ENCODE data around the gene CD2. TPM values are rescaled to one million over a fixed set of nuclear protein-coding genes. Genes with fewer than 3 reads are reported as not detected.

Gene CD2
- total RNA-seq, 2 donors from 2014 or later = 232 to 298 TPM

GRCh38 chr1:116766616-116767469 is 12.6 kb downstream of the CD2 start:
- peaks cover 45 to 64% of the 10 kb centered on the region in 2 donors for H3K36me3 Mint-ChIP-seq (ENCODE audit: insufficient read depth in 2 of 2)
- H3K4me3 Mint-ChIP-seq = peak overlapping the region; percentile 98 to 99
- DNase-seq (peak; percentile 63 to 67), ATAC-seq (replicated peaks in 1 of 2) (peak; percentile 8 to 25)
- H3K27ac Mint-ChIP-seq = peak overlapping the region; percentile 99
- H3K9me3 Mint-ChIP-seq = no peaks in the 10 kb centered on the region
- H3K27me3 Mint-ChIP-seq (ENCODE audit: low read depth) = no peaks in the 10 kb centered on the region
- peaks cover 100% of the 10 kb centered on the region for H3K4me1 Mint-ChIP-seq (ENCODE audit: low read depth)

GRCh38 chr1:116767782-116768382 is 13.7 kb downstream of the CD2 start:
- H3K4me3 Mint-ChIP-seq = peak overlapping the region; percentile 98 to 99
- peaks cover 100% of the 10 kb centered on the region for H3K4me1 Mint-ChIP-seq (ENCODE audit: low read depth)
- H3K9me3 Mint-ChIP-seq = no peaks in the 10 kb centered on the region
- peaks cover 40 to 57% of the 10 kb centered on the region in 2 donors for H3K36me3 Mint-ChIP-seq (ENCODE audit: insufficient read depth in 2 of 2)
- peak in 1 of 2 donors; percentile 26 for DNase-seq
- peak overlapping the region; percentile 99 for H3K27ac Mint-ChIP-seq
- no peaks in the 10 kb centered on the region for H3K27me3 Mint-ChIP-seq (ENCODE audit: low read depth)
- ATAC-seq (replicated peaks in 1 of 2) = no peak

- H3K36me3 Mint-ChIP-seq (ENCODE audit: insufficient read depth in 2 of 2) = peaks cover 37 to 58% of the 10 kb centered on the region in 2 donors
- H3K4me1 Mint-ChIP-seq (ENCODE audit: low read depth) = peaks cover 100% of the 10 kb centered on the region
- H3K9me3 Mint-ChIP-seq = no peaks in the 10 kb centered on the region
- H3K27me3 Mint-ChIP-seq (ENCODE audit: low read depth) = no peaks in the 10 kb centered on the region
- ATAC-seq (replicated peaks in 1 of 2) (no peak), DNase-seq (no peak)
- H3K27ac Mint-ChIP-seq = peak overlapping the region; percentile 99
- peak overlapping the region; percentile 98 to 99 for H3K4me3 Mint-ChIP-seq
These were observed 14.3 kb downstream of the CD2 start for GRCh38 chr1:116768416-116769103.

- peak overlapping the region; percentile 99 for H3K27ac Mint-ChIP-seq
- H3K9me3 Mint-ChIP-seq = no peaks in the 10 kb centered on the region
- H3K36me3 Mint-ChIP-seq (ENCODE audit: insufficient read depth in 2 of 2) = peaks cover 34 to 57% of the 10 kb centered on the region in 2 donors
- no peaks in the 10 kb centered on the region for H3K27me3 Mint-ChIP-seq (ENCODE audit: low read depth)
- ATAC-seq (replicated peaks in 1 of 2) = peak; percentile 37 to 38
- H3K4me3 Mint-ChIP-seq = peak overlapping the region; percentile 98 to 99
- DNase-seq = peak; percentile 69 to 70
- H3K4me1 Mint-ChIP-seq (ENCODE audit: low read depth) = peaks cover 97% of the 10 kb centered on the region
These were observed 14.8 kb downstream of the CD2 start for GRCh38 chr1:116769104-116769452.

- Mint-ChIP-seq H3K4me3 (peak overlapping the region; percentile 98 to 99), H3K36me3 (ENCODE audit: insufficient read depth in 2 of 2) (peaks cover 32 to 62% of the 10 kb centered on the region in 2 donors), H3K27ac (peak overlapping the region; percentile 99), H3K4me1 (ENCODE audit: low read depth) (peaks cover 96% of the 10 kb centered on the region), H3K9me3 (peaks cover 2 to 3% of the 10 kb centered on the region in 2 donors), H3K27me3 (ENCODE audit: low read depth) (no peaks in the 10 kb centered on the region)
- peak; percentile 72 to 82 for DNase-seq
- ATAC-seq (replicated peaks in 1 of 2) = peak; percentile 54 to 59
These were observed 15.3 kb downstream of the CD2 start for GRCh38 chr1:116769561-116769977.

GRCh38 chr1:116769994-116770393 is 15.8 kb downstream of the CD2 start:
- ATAC-seq (replicated peaks in 1 of 2) = no peak
- Mint-ChIP-seq H3K27me3 (ENCODE audit: low read depth) (no peaks in the 10 kb centered on the region), H3K36me3 (ENCODE audit: insufficient read depth in 2 of 2) (peaks cover 28 to 60% of the 10 kb centered on the region in 2 donors), H3K4me3 (peak overlapping the region; percentile 98 to 99), H3K27ac (peak overlapping the region; percentile 99), H3K9me3 (peaks cover 2 to 3% of the 10 kb centered on the region in 2 donors), H3K4me1 (ENCODE audit: low read depth) (peaks cover 92% of the 10 kb centered on the region)
- DNase-seq = no peak

GRCh38 chr1:116770625-116771024 is 16.4 kb downstream of the CD2 start:
- Mint-ChIP-seq H3K4me1 (ENCODE audit: low read depth) (peaks cover 86% of the 10 kb centered on the region), H3K9me3 (peaks cover 3 to 4% of the 10 kb centered on the region in 2 donors), H3K4me3 (peak overlapping the region; percentile 98 to 99), H3K27ac (peak overlapping the region; percentile 99), H3K27me3 (ENCODE audit: low read depth) (no peaks in the 10 kb centered on the region), H3K36me3 (ENCODE audit: insufficient read depth in 2 of 2) (peaks cover 26 to 60% of the 10 kb centered on the region in 2 donors)
- ATAC-seq (replicated peaks in 1 of 2) (peak in 1 of 2 donors; percentile 4), DNase-seq (peak in 1 of 2 donors; percentile 36)

GRCh38 chr1:116771997-116772647 is 17.9 kb downstream of the CD2 start:
- H3K4me3 Mint-ChIP-seq = peak overlapping the region; percentile 98 to 99
- H3K27me3 Mint-ChIP-seq (ENCODE audit: low read depth) = no peaks in the 10 kb centered on the region
- H3K9me3 Mint-ChIP-seq = peaks cover 3 to 4% of the 10 kb centered on the region in 2 donors
- DNase-seq = no peak
- peaks cover 22 to 55% of the 10 kb centered on the region in 2 donors for H3K36me3 Mint-ChIP-seq (ENCODE audit: insufficient read depth in 2 of 2)
- peak overlapping the region; percentile 99 for H3K27ac Mint-ChIP-seq
- H3K4me1 Mint-ChIP-seq (ENCODE audit: low read depth) = peaks cover 80% of the 10 kb centered on the region
- peak in 1 of 2 donors; percentile 4 for ATAC-seq (replicated peaks in 1 of 2)

- Mint-ChIP-seq H3K4me3 (peak overlapping the region; percentile 98 to 99), H3K4me1 (ENCODE audit: low read depth) (peaks cover 80% of the 10 kb centered on the region), H3K36me3 (ENCODE audit: insufficient read depth in 2 of 2) (peaks cover 21 to 50% of the 10 kb centered on the region in 2 donors), H3K9me3 (peaks cover 3 to 4% of the 10 kb centered on the region in 2 donors), H3K27ac (peak overlapping the region; percentile 99), H3K27me3 (ENCODE audit: low read depth) (no peaks in the 10 kb centered on the region)
- DNase-seq = peak; percentile 47 to 55
- peak; percentile 26 to 29 for ATAC-seq (replicated peaks in 1 of 2)
These were observed 18.4 kb downstream of the CD2 start for GRCh38 chr1:116772648-116773045.

GRCh38 chr1:116775116-116775752 is 21.0 kb downstream of the CD2 start:
- ATAC-seq (replicated peaks in 1 of 2) (no peak), DNase-seq (no peak)
- Mint-ChIP-seq H3K36me3 (ENCODE audit: insufficient read depth in 2 of 2) (peaks cover 15 to 39% of the 10 kb centered on the region in 2 donors), H3K4me1 (ENCODE audit: low read depth) (peaks cover 68% of the 10 kb centered on the region), H3K27ac (no peak overlapping the region), H3K27me3 (ENCODE audit: low read depth) (no peaks in the 10 kb centered on the region), H3K4me3 (peak overlapping the region; percentile 4 to 34), H3K9me3 (peaks cover 3 to 4% of the 10 kb centered on the region in 2 donors)

- Mint-ChIP-seq H3K27me3 (ENCODE audit: low read depth) (no peaks in the 10 kb centered on the region), H3K36me3 (ENCODE audit: insufficient read depth in 2 of 2) (peaks cover 16 to 38% of the 10 kb centered on the region in 2 donors), H3K4me1 (ENCODE audit: low read depth) (peaks cover 44% of the 10 kb centered on the region), H3K9me3 (peaks cover 3 to 4% of the 10 kb centered on the region in 2 donors), H3K4me3 (peak overlapping the region; percentile 74 to 84), H3K27ac (peak overlapping the region; percentile 97)
- ATAC-seq (replicated peaks in 1 of 2) = peak; percentile 72
- DNase-seq = no peak
These were observed 23.9 kb downstream of the CD2 start for GRCh38 chr1:116777831-116778830.
